ENCODE measurements around the gene TBC1D8B. TPM values are rescaled to one million over a fixed set of nuclear protein-coding genes. Genes with fewer than 3 reads are reported as not detected.

Gene TBC1D8B
- total and polyA plus RNA-seq, 9 of the 15 experiments (the other 6 are each of a cell fraction or from before 2014, with no cell fraction given): 0.04 to 0.36 (median 0.10) TPM; not detected in 1

- peak; percentile 13; the same call in 1 of the 2 replicates for TF ChIP-seq REST (IDR thresholded peaks at IDR 0.05; ENCODE audit: borderline replicate concordance)
- TF ChIP-seq REST (CRISPR knock-in tag; IDR thresholded peaks at IDR 0.05; ENCODE audit: low read depth): no peak
- TF ChIP-seq ARID3A (IDR thresholded peaks at IDR 0.05; ENCODE audit: borderline replicate concordance, low read depth, low read length): peak; percentile 80
- TF ChIP-seq CTCF (IDR thresholded peaks at IDR 0.05 in 2 of 3, conservative IDR thresholded peaks at IDR 0.05 in 1 of 3; ENCODE audit: insufficient read depth in 2 of 3, low read depth in 1 of 3, low read length in 3 of 3): peak in 2 of 3 experiments; percentile 23 to 71; a peak in 4 of 6 replicates
- TF ChIP-seq ZBTB26 (CRISPR knock-in tag; IDR thresholded peaks at IDR 0.05): no peak
- no peak for TF ChIP-seq NFATC3 (IDR thresholded peaks at IDR 0.05)
- no peak for TF ChIP-seq ZBTB34 (CRISPR knock-in tag; IDR thresholded peaks at IDR 0.05)
- no peak for TF ChIP-seq HNRNPL (IDR thresholded peaks at IDR 0.05; ENCODE audit: low read depth, low read length)
- no peak for TF ChIP-seq PHB (CRISPR knock-in tag; IDR thresholded peaks at IDR 0.05)
- no peak for TF ChIP-seq GABPA (tag; conservative IDR thresholded peaks at IDR 0.05; ENCODE audit: low read depth)
- TF ChIP-seq ATF2 (CRISPR knock-in tag; IDR thresholded peaks at IDR 0.05): no peak
Observed at GRCh38 chrX:106874075-106874474, 71.6 kb downstream of the TBC1D8B start (continued).
